Sigmoid colon (tissue), 4 donors: ENCODE data around the gene PTPN3.

Experiments used
- POLR2A ChIP-seq, 2 donors: fragments of 450-650 bp; IDR thresholded peaks; one replicate each; pipeline ENCODE4 v1.6.1; 2016; ENCODE audit warnings: antibody characterized with exemption in 2 of 2, mild to moderate bottlenecking in 2 of 2, moderate library complexity in 2 of 2
- POLR2AphosphoS5 ChIP-seq, 4 donors: sonication (generic); formaldehyde crosslinking; IDR thresholded peaks; one replicate each; pipeline ENCODE4 v1.6.1; 2017; ENCODE audit warnings: antibody characterized with exemption in 4 of 4
- TF ChIP-seq, protein P1 (sequence below), 4 experiments: fragments of 450-650 bp in 3 of 4; fragments of 200-600 bp in 1 of 4; IDR thresholded peaks; one replicate each; pipeline ENCODE4 v1.5.1; 2016 to 2019; ENCODE audit warnings: antibody characterized with exemption in 4 of 4, mild to moderate bottlenecking in 3 of 4, moderate library complexity in 2 of 4

DNA sequence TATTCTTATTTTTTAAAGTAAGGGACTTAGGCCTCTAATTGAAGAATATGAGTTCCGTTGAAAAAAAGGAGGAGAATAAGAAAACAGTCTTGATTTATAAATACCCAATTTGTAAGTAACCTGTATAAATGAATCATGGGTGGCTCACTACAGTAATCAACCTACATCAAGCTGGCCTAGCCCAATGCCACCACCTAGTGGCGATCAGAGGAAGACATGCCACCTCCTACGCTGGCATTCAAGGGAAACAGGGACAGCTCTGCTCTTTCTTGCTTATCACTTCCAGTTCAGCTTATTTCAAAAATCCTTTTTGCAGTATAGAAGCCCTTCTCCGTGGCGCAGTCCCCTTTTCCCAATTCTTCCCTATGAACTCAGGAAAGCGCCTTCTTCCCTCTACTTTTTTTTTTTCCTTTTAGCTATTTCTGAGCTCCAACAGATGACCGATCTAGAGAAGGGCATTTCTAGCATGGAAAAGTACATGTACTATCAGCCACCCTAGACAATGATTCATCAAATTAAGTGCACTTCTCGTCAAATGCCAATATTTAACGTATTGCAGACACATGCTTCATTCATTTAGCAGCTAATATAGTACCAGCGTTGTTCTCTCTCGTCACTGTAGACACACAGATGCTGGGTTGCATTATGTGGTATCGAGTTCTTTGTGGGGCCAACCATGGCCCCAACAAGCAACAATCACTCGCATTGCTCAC, 28.3 kb downstream of the PTPN3 start:
- TF ChIP-seq, protein P1, sequence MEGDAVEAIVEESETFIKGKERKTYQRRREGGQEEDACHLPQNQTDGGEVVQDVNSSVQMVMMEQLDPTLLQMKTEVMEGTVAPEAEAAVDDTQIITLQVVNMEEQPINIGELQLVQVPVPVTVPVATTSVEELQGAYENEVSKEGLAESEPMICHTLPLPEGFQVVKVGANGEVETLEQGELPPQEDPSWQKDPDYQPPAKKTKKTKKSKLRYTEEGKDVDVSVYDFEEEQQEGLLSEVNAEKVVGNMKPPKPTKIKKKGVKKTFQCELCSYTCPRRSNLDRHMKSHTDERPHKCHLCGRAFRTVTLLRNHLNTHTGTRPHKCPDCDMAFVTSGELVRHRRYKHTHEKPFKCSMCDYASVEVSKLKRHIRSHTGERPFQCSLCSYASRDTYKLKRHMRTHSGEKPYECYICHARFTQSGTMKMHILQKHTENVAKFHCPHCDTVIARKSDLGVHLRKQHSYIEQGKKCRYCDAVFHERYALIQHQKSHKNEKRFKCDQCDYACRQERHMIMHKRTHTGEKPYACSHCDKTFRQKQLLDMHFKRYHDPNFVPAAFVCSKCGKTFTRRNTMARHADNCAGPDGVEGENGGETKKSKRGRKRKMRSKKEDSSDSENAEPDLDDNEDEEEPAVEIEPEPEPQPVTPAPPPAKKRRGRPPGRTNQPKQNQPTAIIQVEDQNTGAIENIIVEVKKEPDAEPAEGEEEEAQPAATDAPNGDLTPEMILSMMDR (IDR thresholded peaks at IDR 0.05): peak; percentile 54 to 83 (median 76)
- TF ChIP-seq POLR2AphosphoS5 (IDR thresholded peaks at IDR 0.05): no peak
- no peak for TF ChIP-seq POLR2A (IDR thresholded peaks at IDR 0.05)
